SK-N-SH treated with all-trans-retinoic acid at 6 μM for 48 hours (cell line): ENCODE measurements around the gene TLE7.

ENCODE experiments used
- ATAC-seq: fragments of 200-7000 bp; cut with Tn5 transposase; 3 replicates; pipeline ENCODE4 v1.9.1; 2020; ENCODE audit warnings: mild to moderate bottlenecking, moderate library complexity
- ARNTL ChIP-seq: fragments of 450-650 bp; formaldehyde crosslinking; IDR thresholded peaks from 2 replicates; pipeline ENCODE4 v1.5.0; 2020; ENCODE audit warnings: low read depth, mild to moderate bottlenecking, moderate library complexity, borderline replicate concordance
- BACH2 ChIP-seq: fragments of 250-450 bp; sonication (Bioruptor Pico); IDR thresholded peaks from 2 replicates; pipeline ENCODE4 v1.9.0; 2021; ENCODE audit warnings: mild to moderate bottlenecking, borderline replicate concordance
- CSRNP3 ChIP-seq: fragments of 250-450 bp; sonication (Bioruptor Pico); IDR thresholded peaks from 2 replicates; pipeline ENCODE4 v1.5.1; 2021; ENCODE audit warnings: mild to moderate bottlenecking, moderate library complexity
- ESRRG ChIP-seq: fragments of 250-450 bp; sonication (Bioruptor Pico); IDR thresholded peaks from 2 replicates; pipeline ENCODE4 v1.6.1; 2021; ENCODE audit warnings: mild to moderate bottlenecking
- GLIS3 ChIP-seq: fragments of 250-450 bp; sonication (Bioruptor Pico); IDR thresholded peaks from 2 replicates; pipeline ENCODE4 v1.5.0; 2020; ENCODE audit warnings: mild to moderate bottlenecking, moderate library complexity
- ISL1 ChIP-seq: fragments of 250-450 bp; sonication (Bioruptor Pico); IDR thresholded peaks from 2 replicates; pipeline ENCODE4 v2.1.2; 2022; ENCODE audit warnings: mild to moderate bottlenecking, moderate library complexity
- OSR1 ChIP-seq: fragments of 250-450 bp; sonication (Bioruptor Pico); IDR thresholded peaks from 2 replicates; pipeline ENCODE4 v1.8.0; 2022; ENCODE audit warnings: moderate library complexity, mild to moderate bottlenecking, inconsistent platforms
- PATZ1 ChIP-seq: fragments of 250-450 bp; sonication (Bioruptor Pico); IDR thresholded peaks from 2 replicates; pipeline ENCODE4 v1.8.0; 2020; ENCODE audit warnings: mild to moderate bottlenecking, moderate library complexity, borderline replicate concordance
- PPARA ChIP-seq: fragments of 250-450 bp; sonication (Bioruptor Pico); IDR thresholded peaks from 2 replicates; pipeline ENCODE4 v1.5.0; 2020; ENCODE audit warnings: mild to moderate bottlenecking, borderline replicate concordance
- RARB ChIP-seq: fragments of 250-450 bp; sonication (Bioruptor Pico); IDR thresholded peaks from 2 replicates; pipeline ENCODE4 v1.8.0; 2021; ENCODE audit warnings: mild to moderate bottlenecking, moderate library complexity
- SNAI2 ChIP-seq: fragments of 250-450 bp; sonication (Bioruptor Pico); IDR thresholded peaks from 2 replicates; pipeline ENCODE4 v1.5.0; 2020; ENCODE audit warnings: mild to moderate bottlenecking, moderate library complexity
- TCF4 ChIP-seq: fragments of 250-450 bp; sonication (Bioruptor Pico); IDR thresholded peaks from 2 replicates; pipeline ENCODE4 v1.8.0; 2021; ENCODE audit warnings: mild to moderate bottlenecking, moderate library complexity, borderline replicate concordance
- TOX ChIP-seq: fragments of 250-450 bp; sonication (Bioruptor Pico); IDR thresholded peaks from 2 replicates; pipeline ENCODE4 v1.8.0; 2021; ENCODE audit warnings: mild to moderate bottlenecking, moderate library complexity, borderline replicate concordance
- ZC3H10 ChIP-seq: fragments of 250-450 bp; sonication (Bioruptor Pico); IDR thresholded peaks from 2 replicates; pipeline ENCODE4 v1.5.1; 2021; ENCODE audit warnings: mild to moderate bottlenecking, moderate library complexity
- ZFP3 ChIP-seq: fragments of 250-450 bp; sonication (Bioruptor Pico); IDR thresholded peaks from 2 replicates; pipeline ENCODE4 v1.5.0; 2020; ENCODE audit warnings: mild to moderate bottlenecking, moderate library complexity
- ZFP30 ChIP-seq: fragments of 450-650 bp; formaldehyde crosslinking; IDR thresholded peaks from 2 replicates; pipeline ENCODE4 v1.5.0; 2022; ENCODE audit warnings: mild to moderate bottlenecking, moderate library complexity
- ZNF70 ChIP-seq: fragments of 450-650 bp; formaldehyde crosslinking; IDR thresholded peaks from 2 replicates; pipeline ENCODE4 v1.5.0; 2020; ENCODE audit warnings: mild to moderate bottlenecking, moderate library complexity
- ZNF8 ChIP-seq: fragments of 450-650 bp; formaldehyde crosslinking; IDR thresholded peaks from 2 replicates; pipeline ENCODE4 v1.5.0; 2020; ENCODE audit warnings: mild to moderate bottlenecking, moderate library complexity
- TF ChIP-seq, protein P1 (sequence below): fragments of 250-450 bp; sonication (Bioruptor Pico); IDR thresholded peaks from 2 replicates; pipeline ENCODE4 v1.5.1; 2020; ENCODE audit warnings: low read depth, mild to moderate bottlenecking, moderate library complexity
- TF ChIP-seq, protein P2 (sequence below): fragments of 250-450 bp; sonication (Bioruptor Pico); IDR thresholded peaks from 2 replicates; pipeline ENCODE4 v1.8.0; 2021; ENCODE audit warnings: low read depth, mild to moderate bottlenecking, moderate library complexity, borderline replicate concordance
- TF ChIP-seq, protein P3 (sequence below): fragments of 250-450 bp; sonication (Bioruptor Pico); IDR thresholded peaks from 2 replicates; pipeline ENCODE4 v1.5.0; 2020; ENCODE audit warnings: mild to moderate bottlenecking, moderate library complexity

TLE7 gene

DNA sequence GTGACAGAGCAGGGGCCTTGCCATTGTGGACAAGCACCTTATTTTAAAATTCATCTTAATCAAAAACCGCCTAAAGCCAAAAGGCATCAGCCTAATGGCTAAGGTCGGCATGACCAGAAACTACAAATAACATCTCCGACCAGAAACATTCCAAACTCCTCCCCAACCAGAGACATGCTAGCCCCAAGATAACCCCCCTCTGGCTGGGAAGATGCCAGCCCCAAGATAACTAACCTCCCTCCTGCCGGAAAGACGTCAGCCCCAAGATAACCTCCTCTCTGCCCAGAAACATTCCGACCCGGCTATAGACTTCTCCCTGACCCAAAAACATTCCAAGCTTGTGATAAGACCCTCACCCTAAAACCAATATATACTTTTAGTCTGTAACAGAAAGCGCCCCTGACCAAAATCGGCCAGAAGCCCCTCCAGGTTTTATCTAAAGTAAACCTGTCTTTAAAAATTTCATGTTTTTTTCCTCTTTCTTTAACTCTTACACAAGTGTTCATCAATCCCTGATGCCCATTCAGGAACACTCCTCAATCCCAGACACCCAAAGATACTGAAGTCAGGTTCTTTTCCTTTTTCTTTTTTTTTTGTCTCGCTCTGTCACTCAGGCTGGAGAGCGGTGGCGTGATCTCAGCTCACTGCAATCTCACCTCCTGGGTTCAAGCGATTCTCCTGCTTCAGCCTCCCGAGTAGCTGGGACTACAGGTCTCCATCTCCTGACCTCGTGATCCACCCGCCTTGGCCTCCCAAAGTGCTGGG is 32.7 kb downstream of the TLE7 start:
- ATAC-seq, result no peak
- TF ChIP-seq SNAI2 (CRISPR knock-in tag) (no peak), ISL1 (no peak), CSRNP3 (CRISPR knock-in tag) (no peak), BACH2 (CRISPR knock-in tag) (no peak), ESRRG (CRISPR knock-in tag) (no peak), RARB (CRISPR knock-in tag) (no peak), TOX (CRISPR knock-in tag) (no peak), ZFP30 (no peak), PATZ1 (CRISPR knock-in tag) (no peak), ZNF8 (CRISPR knock-in tag) (no peak), OSR1 (no peak), ZFP3 (CRISPR knock-in tag) (no peak), TCF4 (CRISPR knock-in tag) (no peak), GLIS3 (CRISPR knock-in tag) (no peak), ARNTL (CRISPR knock-in tag) (no peak), ZNF70 (CRISPR knock-in tag) (no peak), PPARA (CRISPR knock-in tag) (no peak)
- TF ChIP-seq, protein P1, sequence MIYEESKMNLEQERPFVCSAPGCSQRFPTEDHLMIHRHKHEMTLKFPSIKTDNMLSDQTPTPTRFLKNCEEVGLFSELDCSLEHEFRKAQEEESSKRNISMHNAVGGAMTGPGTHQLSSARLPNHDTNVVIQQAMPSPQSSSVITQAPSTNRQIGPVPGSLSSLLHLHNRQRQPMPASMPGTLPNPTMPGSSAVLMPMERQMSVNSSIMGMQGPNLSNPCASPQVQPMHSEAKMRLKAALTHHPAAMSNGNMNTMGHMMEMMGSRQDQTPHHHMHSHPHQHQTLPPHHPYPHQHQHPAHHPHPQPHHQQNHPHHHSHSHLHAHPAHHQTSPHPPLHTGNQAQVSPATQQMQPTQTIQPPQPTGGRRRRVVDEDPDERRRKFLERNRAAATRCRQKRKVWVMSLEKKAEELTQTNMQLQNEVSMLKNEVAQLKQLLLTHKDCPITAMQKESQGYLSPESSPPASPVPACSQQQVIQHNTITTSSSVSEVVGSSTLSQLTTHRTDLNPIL (CRISPR knock-in tag), result no peak
- TF ChIP-seq, protein P2, sequence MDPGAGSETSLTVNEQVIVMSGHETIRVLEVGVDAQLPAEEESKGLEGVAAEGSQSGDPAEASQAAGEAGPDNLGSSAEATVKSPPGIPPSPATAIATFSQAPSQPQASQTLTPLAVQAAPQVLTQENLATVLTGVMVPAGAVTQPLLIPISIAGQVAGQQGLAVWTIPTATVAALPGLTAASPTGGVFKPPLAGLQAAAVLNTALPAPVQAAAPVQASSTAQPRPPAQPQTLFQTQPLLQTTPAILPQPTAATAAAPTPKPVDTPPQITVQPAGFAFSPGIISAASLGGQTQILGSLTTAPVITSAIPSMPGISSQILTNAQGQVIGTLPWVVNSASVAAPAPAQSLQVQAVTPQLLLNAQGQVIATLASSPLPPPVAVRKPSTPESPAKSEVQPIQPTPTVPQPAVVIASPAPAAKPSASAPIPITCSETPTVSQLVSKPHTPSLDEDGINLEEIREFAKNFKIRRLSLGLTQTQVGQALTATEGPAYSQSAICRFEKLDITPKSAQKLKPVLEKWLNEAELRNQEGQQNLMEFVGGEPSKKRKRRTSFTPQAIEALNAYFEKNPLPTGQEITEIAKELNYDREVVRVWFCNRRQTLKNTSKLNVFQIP (CRISPR knock-in tag), result no peak
- TF ChIP-seq, protein P3, sequence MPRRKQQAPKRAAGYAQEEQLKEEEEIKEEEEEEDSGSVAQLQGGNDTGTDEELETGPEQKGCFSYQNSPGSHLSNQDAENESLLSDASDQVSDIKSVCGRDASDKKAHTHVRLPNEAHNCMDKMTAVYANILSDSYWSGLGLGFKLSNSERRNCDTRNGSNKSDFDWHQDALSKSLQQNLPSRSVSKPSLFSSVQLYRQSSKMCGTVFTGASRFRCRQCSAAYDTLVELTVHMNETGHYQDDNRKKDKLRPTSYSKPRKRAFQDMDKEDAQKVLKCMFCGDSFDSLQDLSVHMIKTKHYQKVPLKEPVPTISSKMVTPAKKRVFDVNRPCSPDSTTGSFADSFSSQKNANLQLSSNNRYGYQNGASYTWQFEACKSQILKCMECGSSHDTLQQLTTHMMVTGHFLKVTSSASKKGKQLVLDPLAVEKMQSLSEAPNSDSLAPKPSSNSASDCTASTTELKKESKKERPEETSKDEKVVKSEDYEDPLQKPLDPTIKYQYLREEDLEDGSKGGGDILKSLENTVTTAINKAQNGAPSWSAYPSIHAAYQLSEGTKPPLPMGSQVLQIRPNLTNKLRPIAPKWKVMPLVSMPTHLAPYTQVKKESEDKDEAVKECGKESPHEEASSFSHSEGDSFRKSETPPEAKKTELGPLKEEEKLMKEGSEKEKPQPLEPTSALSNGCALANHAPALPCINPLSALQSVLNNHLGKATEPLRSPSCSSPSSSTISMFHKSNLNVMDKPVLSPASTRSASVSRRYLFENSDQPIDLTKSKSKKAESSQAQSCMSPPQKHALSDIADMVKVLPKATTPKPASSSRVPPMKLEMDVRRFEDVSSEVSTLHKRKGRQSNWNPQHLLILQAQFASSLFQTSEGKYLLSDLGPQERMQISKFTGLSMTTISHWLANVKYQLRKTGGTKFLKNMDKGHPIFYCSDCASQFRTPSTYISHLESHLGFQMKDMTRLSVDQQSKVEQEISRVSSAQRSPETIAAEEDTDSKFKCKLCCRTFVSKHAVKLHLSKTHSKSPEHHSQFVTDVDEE (CRISPR knock-in tag), result no peak

GRCh38 chr16:71408536-71408935 is 33.3 kb downstream of the TLE7 start:
- ATAC-seq, result no peak
- TF ChIP-seq ZNF70 (CRISPR knock-in tag) (no peak), PATZ1 (CRISPR knock-in tag) (no peak), PPARA (CRISPR knock-in tag) (no peak), ISL1 (no peak), ZC3H10 (CRISPR knock-in tag) (no peak)
